B cell (primary cell): ENCODE results near the gene EPHB4. TPM values are rescaled to one million over a fixed set of nuclear protein-coding genes. Genes with fewer than 3 reads are reported as not detected.

ENCODE experiments used
- ATAC-seq: fragments of 200-7000 bp; cut with Tn5 transposase; one replicate; pipeline ENCODE4 v1.10.0; 2021; ENCODE audit warnings: low read depth, mild to moderate bottlenecking, moderate number of reproducible peaks, moderate library complexity
- CTCF ChIA-PET: fragments of 350-600 bp; sonication (Branson Sonifier 250); formaldehyde crosslinking; loops from one replicate; lab custom pipeline; 2021; ENCODE audit warnings: antibody characterized with exemption, inconsistent platforms; lab: Charles Lee
- POLR2A ChIA-PET: fragments of 350-600 bp; sonication (Branson Sonifier 250); formaldehyde crosslinking; loops from one replicate; lab custom pipeline; 2021; ENCODE audit warnings: antibody characterized with exemption; lab: Charles Lee
- DNase-seq: peaks from one replicate; pipeline ENCODE4 v3.0.0; 2013
- H2AFZ ChIP-seq: 2 replicates; pipeline ENCODE4 v1.6.1; 2012; ENCODE audit warnings: mild to moderate bottlenecking, low read depth, low read length; ENCODE audit not compliant: insufficient read depth, poor library complexity, severe bottlenecking
- H3K27ac ChIP-seq, 2 donors: 1 replicate in 1 of 2; 2 replicates in 1 of 2; pipeline ENCODE4 v1.5.1; 2012 to 2013; ENCODE audit warnings: low read length in 2 of 2, mild to moderate bottlenecking in 2 of 2, moderate library complexity in 1 of 2
- H3K27me3 ChIP-seq, 4 experiments: fragments of 200-600 bp in 1 of 4; sonication (generic) in 1 of 4; replicated peaks in 1 of 4; 1 replicate in 2 of 4; 2 replicates in 2 of 4; pipeline versions ENCODE4 v1.6.1 to v1.7.0; 2013 to 2016; ENCODE audit warnings: low read length in 3 of 4, mild to moderate bottlenecking in 2 of 4, mixed read lengths in 1 of 4, moderate library complexity in 1 of 4; ENCODE audit not compliant: insufficient read depth in 4 of 4, control insufficient read depth in 3 of 4; ENCODE audit errors: control extremely low read depth in 1 of 4
- H3K36me3 ChIP-seq, 2 experiments: replicated peaks in 1 of 2; 1 replicate in 1 of 2; 2 replicates in 1 of 2; pipeline versions ENCODE4 v1.6.1 to v1.7.1; 2013; ENCODE audit warnings: low read length in 1 of 2; ENCODE audit not compliant: insufficient read depth in 2 of 2, control insufficient read depth in 1 of 2; ENCODE audit errors: control extremely low read depth in 1 of 2, extremely low read depth in 1 of 2
- H3K4me1 ChIP-seq, 2 donors: fragments of 200-600 bp in 1 of 2; sonication (generic) in 1 of 2; 1 replicate in 1 of 2; 2 replicates in 1 of 2; pipeline versions ENCODE4 v1.5.1 to v1.6.1; 2013 to 2017; ENCODE audit warnings: low read length in 2 of 2; ENCODE audit not compliant: control insufficient read depth in 2 of 2, insufficient read depth in 2 of 2
- H3K4me2 ChIP-seq: replicated peaks from 2 replicates; pipeline ENCODE3; 2012; ENCODE audit warnings: mild to moderate bottlenecking, low read depth, low read length; ENCODE audit not compliant: poor library complexity, severe bottlenecking
- H3K4me3 ChIP-seq, 5 experiments: fragments of 200-600 bp in 1 of 5; sonication (generic) in 1 of 5; 1 replicate in 3 of 5; 2 replicates in 2 of 5; pipeline versions ENCODE4 v1.5.1 to v1.7.0; 2011 to 2016; ENCODE audit warnings: low read length in 4 of 5, mild to moderate bottlenecking in 4 of 5, low read depth in 2 of 5, control low read depth in 1 of 5, moderate library complexity in 1 of 5; ENCODE audit not compliant: insufficient read depth in 1 of 5; ENCODE audit errors: control extremely low read depth in 1 of 5, extremely low read depth in 1 of 5
- H3K79me2 ChIP-seq: fragments of 200-600 bp; sonication (generic); one replicate; pipeline ENCODE4 v1.6.0; 2016; ENCODE audit warnings: low read length; ENCODE audit not compliant: control insufficient read depth, insufficient read depth
- H3K9ac ChIP-seq: fragments of 200-600 bp; sonication (generic); 2 replicates; pipeline ENCODE4 v1.6.1; 2017; ENCODE audit warnings: mild to moderate bottlenecking, low read length, moderate library complexity
- H3K9me3 ChIP-seq, 3 donors: one replicate each; pipeline versions ENCODE4 v1.6.1 to v1.7.1; 2013; ENCODE audit warnings: low read length in 2 of 3; ENCODE audit not compliant: control insufficient read depth in 2 of 3, insufficient read depth in 1 of 3; ENCODE audit errors: control extremely low read depth in 1 of 3
- H4K20me1 ChIP-seq: 2 replicates; pipeline ENCODE4 v1.6.0; 2012; ENCODE audit warnings: mild to moderate bottlenecking, low read length; ENCODE audit not compliant: insufficient read depth, control insufficient read depth, poor library complexity, severe bottlenecking
- H3K27ac Mint-ChIP-seq: one replicate; pipeline ENCODE4 v1.8.0; 2021; ENCODE audit warnings: mixed read lengths
- H3K27me3 Mint-ChIP-seq: one replicate; pipeline ENCODE4 v1.8.0; 2021; ENCODE audit warnings: mixed read lengths
- H3K4me1 Mint-ChIP-seq: one replicate; pipeline ENCODE4 v1.8.0; 2021; ENCODE audit warnings: mixed read lengths
- H3K4me3 Mint-ChIP-seq: one replicate; pipeline ENCODE4 v1.8.0; 2021; ENCODE audit warnings: mixed read lengths
- H3K9me3 Mint-ChIP-seq: one replicate; pipeline ENCODE4 v1.8.0; 2022; ENCODE audit warnings: mixed read lengths; ENCODE audit not compliant: insufficient read depth
- EZH2 ChIP-seq: IDR thresholded peaks from 2 replicates; pipeline ENCODE4 v1.6.1; 2012; ENCODE audit warnings: borderline replicate concordance, low read depth, mild to moderate bottlenecking, moderate library complexity, low read length; ENCODE audit not compliant: insufficient read depth, poor library complexity, severe bottlenecking
- WGBS: methylation state at CpG from one replicate; pipeline ENCODE4 v1.1.5; 2013; ENCODE audit warnings: missing lambda C conversion rate; ENCODE audit not compliant: insufficient coverage; 5-methylcytosine and 5-hydroxymethylcytosine counted together
- intact Hi-C: fragments of 100-400 bp; cut with micrococcal nuclease; formaldehyde crosslinking; loops from one replicate; pipeline ENCODE4 v1.10.0; 2022
- polyA plus RNA-seq: library from polyadenylated mRNA; depleted of rRNA; stranded (reverse); fragments of >200 nt; gene quantifications from 2 replicates; pipeline ENCODE4 v1.2.3, GENCODE V29; 2012
- total RNA-seq, 2 donors: library from RNA; stranded (reverse); fragments of 120-200 nt in 1 of 2; gene quantifications; 1 replicate in 1 of 2; 2 replicates in 1 of 2; pipeline versions ENCODE4 v1.2.3 to v1.2.4, GENCODE V29; 2013 to 2022
- TF ChIP-seq, protein P1 (sequence below): fragments of 200-600 bp; IDR thresholded peaks from one replicate; pipeline ENCODE4 v1.8.0; 2022; ENCODE audit warnings: antibody characterized with exemption, mild to moderate bottlenecking

EPHB4 gene
- total and polyA plus RNA-seq, 2 donors (not counting 1 experiment from before 2014, with no cell fraction given), result 3.9 to 12.0 TPM

DNA sequence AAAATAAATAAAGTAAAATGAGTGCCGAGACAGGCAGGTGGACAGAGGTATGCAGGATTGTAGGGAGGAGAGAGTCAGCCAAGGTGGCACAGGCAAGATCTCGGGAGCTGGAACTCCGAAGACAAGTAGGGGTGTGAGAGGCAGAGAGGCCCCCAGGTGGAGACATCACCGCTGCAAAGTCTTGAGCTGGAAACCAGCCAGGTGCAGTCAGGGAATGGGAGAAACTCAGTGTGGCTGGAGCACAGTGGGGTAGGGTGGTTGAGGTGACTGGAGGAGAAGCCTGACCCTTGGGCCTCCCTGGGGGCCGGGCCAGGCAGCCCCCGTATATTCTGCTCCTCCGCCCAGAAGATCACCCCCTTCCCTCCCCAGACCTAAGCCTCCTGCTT, 4.2 kb downstream of the EPHB4 start:
- Histone ChIP-seq H3K9ac (no peak overlapping the region), H3K27me3 (peaks cover 0 to 35% (median 15%) of the 10 kb centered on the region in 4 experiments), H3K9me3 (no peaks in the 10 kb centered on the region), H4K20me1 (no peaks in the 10 kb centered on the region), H3K36me3 (no peaks in the 10 kb centered on the region), H3K4me2 (no peak overlapping the region), H3K27ac (no peak overlapping the region), H3K4me1 (peaks cover 20 to 21% of the 10 kb centered on the region in 2 donors), H3K79me2 (no peaks in the 10 kb centered on the region), H2AFZ (no peak overlapping the region), H3K4me3 (no peak overlapping the region)
- CTCF ChIA-PET, result no interaction called here
- no peak for DNase-seq
- intact Hi-C loops, result no loop called here
- Mint-ChIP-seq H3K9me3 (no peaks in the 10 kb centered on the region), H3K27ac (no peak overlapping the region), H3K4me1 (peaks cover 18% of the 10 kb centered on the region), H3K27me3 (peaks cover 25% of the 10 kb centered on the region), H3K4me3 (no peak overlapping the region)
- 100% methylated on average over 5 of the region's 7 CpGs for WGBS
- POLR2A ChIA-PET, result no interaction called here
- TF ChIP-seq, protein P1, sequence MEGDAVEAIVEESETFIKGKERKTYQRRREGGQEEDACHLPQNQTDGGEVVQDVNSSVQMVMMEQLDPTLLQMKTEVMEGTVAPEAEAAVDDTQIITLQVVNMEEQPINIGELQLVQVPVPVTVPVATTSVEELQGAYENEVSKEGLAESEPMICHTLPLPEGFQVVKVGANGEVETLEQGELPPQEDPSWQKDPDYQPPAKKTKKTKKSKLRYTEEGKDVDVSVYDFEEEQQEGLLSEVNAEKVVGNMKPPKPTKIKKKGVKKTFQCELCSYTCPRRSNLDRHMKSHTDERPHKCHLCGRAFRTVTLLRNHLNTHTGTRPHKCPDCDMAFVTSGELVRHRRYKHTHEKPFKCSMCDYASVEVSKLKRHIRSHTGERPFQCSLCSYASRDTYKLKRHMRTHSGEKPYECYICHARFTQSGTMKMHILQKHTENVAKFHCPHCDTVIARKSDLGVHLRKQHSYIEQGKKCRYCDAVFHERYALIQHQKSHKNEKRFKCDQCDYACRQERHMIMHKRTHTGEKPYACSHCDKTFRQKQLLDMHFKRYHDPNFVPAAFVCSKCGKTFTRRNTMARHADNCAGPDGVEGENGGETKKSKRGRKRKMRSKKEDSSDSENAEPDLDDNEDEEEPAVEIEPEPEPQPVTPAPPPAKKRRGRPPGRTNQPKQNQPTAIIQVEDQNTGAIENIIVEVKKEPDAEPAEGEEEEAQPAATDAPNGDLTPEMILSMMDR, result no peak
- no peak for TF ChIP-seq EZH2
- ATAC-seq, result no peak

DNA sequence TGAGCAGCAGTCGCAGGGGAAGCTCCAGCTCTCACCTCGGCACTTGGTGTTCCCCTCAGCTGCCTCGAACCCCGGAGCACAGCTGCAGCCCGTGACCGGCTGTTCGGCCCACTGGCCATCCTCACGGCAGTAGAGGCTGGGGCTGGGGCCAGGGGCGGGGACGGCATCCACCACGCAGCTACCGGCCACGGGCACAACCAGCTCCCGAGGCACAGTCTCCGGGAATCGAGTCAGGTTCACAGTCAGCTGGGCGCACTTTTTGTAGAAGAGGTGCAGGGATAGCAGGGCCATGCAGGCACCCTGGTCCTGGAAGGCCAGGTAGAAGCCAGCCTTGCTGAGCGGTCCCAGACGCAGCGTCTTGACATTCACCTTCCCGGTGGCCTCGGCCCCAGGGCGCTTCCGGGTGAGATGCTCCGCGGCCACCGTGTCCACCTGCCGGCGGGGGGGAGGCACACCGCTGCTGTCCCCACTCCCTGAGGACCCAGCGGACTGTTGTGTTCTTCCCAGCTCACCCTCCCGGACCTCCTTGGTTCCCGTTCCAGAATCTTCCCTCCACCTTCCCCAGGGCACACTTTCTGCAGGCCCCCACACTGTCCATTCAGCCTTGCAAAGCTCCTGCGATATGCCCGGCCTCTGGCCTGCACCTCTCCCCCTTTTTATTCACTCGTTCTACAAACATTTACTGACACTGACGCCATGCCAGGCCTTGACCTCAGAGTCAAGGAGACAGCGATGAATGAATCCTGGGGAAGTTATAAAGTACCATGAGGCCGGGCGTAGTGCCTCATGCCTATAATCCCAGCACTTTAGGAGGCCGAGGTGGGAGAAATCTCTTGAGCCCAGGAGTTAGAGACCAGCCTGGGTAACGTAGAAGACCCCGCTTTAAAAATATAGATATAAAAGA, 4.8 kb downstream of the EPHB4 start:
- Histone ChIP-seq H3K4me2 (no peak overlapping the region), H3K79me2 (no peaks in the 10 kb centered on the region), H3K27ac (no peak overlapping the region), H3K27me3 (peaks cover 0 to 29% (median 9%) of the 10 kb centered on the region in 4 experiments), H3K36me3 (no peaks in the 10 kb centered on the region), H3K4me3 (no peak overlapping the region), H3K4me1 (peaks cover 13 to 14% of the 10 kb centered on the region in 2 donors), H3K9me3 (no peaks in the 10 kb centered on the region), H3K9ac (no peak overlapping the region), H2AFZ (no peak overlapping the region), H4K20me1 (no peaks in the 10 kb centered on the region)
- Mint-ChIP-seq H3K27ac (no peak overlapping the region), H3K4me1 (peaks cover 13% of the 10 kb centered on the region), H3K9me3 (no peaks in the 10 kb centered on the region), H3K27me3 (peaks cover 19% of the 10 kb centered on the region), H3K4me3 (no peak overlapping the region)
- POLR2A ChIA-PET, result interaction anchor here (0.7 kb wide), 1 partner anchor 281 kb away, joined by 4 read pairs; no protein-coding TSS in a partner anchor
- TF ChIP-seq, protein P1, result no peak
- no peak for TF ChIP-seq EZH2
- CTCF ChIA-PET, result no interaction called here
- DNase-seq (no peak), ATAC-seq (no peak)
- WGBS, result 98% methylated on average over 37 of the region's 43 CpGs
- intact Hi-C loops, result no loop called here
